GM19351 (cell line): ENCODE results near the gene FAM240A.
"Not testable (repeated sequence)": the region's sequence is repeated elsewhere in the genome, so short reads cannot be mapped to it uniquely, and the experiment has no call there.

Experiments
- ATAC-seq: cut with Tn5 transposase; IDR thresholded peaks from one replicate; pipeline ENCODE4 v1.9.1; 2021; ENCODE audit warnings: mild to moderate bottlenecking, moderate library complexity; ENCODE audit not compliant: unreplicated experiment

Gene FAM240A

GRCh38 chr3:46585799-46586693, 26.3 kb upstream of the FAM240A start:
- ATAC-seq: no peak

GRCh38 chr3:46586738-46587246, 25.5 kb upstream of the FAM240A start:
- ATAC-seq: no peak

GRCh38 chr3:46587268-46587667, 25.1 kb upstream of the FAM240A start:
- ATAC-seq: not testable (repeated sequence)

GRCh38 chr3:46593274-46593862, 19.0 kb upstream of the FAM240A start:
- ATAC-seq: no peak

- ATAC-seq: no peak
Measured at GRCh38 chr3:46593979-46594378, 18.3 kb upstream of the FAM240A start.

GRCh38 chr3:46594723-46595122, 17.6 kb upstream of the FAM240A start:
- ATAC-seq: no peak

- ATAC-seq: no peak
Measured at GRCh38 chr3:46595819-46596314, 16.5 kb upstream of the FAM240A start.

- ATAC-seq: no peak
Measured at GRCh38 chr3:46599590-46599989, 12.7 kb upstream of the FAM240A start.

- no peak for ATAC-seq
Measured at GRCh38 chr3:46603446-46604046, 8.8 kb upstream of the FAM240A start.

- ATAC-seq: no peak
Measured at GRCh38 chr3:46604127-46604526, 8.2 kb upstream of the FAM240A start.

- ATAC-seq: no peak
Measured at GRCh38 chr3:46607603-46608028, 4.7 kb upstream of the FAM240A start.

GRCh38 chr3:46609212-46609721, 3.1 kb upstream of the FAM240A start:
- no peak for ATAC-seq

- ATAC-seq: no peak
Measured at GRCh38 chr3:46609944-46610722, 2.2 kb upstream of the FAM240A start.

GRCh38 chr3:46613313-46614005, 1.1 kb downstream of the FAM240A start:
- no peak for ATAC-seq

GRCh38 chr3:46614431-46614830, 2.1 kb downstream of the FAM240A start:
- ATAC-seq: no peak

GRCh38 chr3:46615050-46615775, 2.9 kb downstream of the FAM240A start:
- ATAC-seq: no peak

GRCh38 chr3:46615976-46616375, 3.7 kb downstream of the FAM240A start:
- no peak for ATAC-seq

GRCh38 chr3:46617941-46618340, 5.6 kb downstream of the FAM240A start:
- no peak for ATAC-seq
